ENCODE measurements around the gene IL15.

DNA sequence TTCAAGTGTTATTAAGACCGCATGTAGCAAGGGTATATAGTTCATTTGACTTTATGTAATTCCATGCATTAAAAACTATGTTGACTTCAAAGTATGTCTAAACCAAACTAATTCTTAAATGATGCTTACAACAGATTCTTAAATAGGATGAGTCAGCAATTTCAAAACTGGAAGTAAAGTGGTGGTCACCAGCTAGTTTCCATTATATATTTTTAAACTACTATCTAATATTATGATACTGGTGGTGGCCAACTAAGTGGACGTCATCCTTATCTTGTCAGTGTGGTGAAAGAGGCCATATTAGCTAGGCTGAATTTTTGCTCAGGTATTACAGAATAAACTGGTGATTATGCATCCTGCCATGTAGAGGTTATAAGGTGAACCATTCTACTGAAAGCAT, 1.2 kb downstream of the IL15 start:
- TF ChIP-seq CTCF (IDR thresholded peaks at IDR 0.05; ENCODE audit: low read depth, low read length) (no peak), EZH2phosphoT487 (IDR thresholded peaks at IDR 0.05; ENCODE audit: low read depth) (no peak)
